ENCODE measurements around the gene CAMK1G.

Gene CAMK1G

DNA sequence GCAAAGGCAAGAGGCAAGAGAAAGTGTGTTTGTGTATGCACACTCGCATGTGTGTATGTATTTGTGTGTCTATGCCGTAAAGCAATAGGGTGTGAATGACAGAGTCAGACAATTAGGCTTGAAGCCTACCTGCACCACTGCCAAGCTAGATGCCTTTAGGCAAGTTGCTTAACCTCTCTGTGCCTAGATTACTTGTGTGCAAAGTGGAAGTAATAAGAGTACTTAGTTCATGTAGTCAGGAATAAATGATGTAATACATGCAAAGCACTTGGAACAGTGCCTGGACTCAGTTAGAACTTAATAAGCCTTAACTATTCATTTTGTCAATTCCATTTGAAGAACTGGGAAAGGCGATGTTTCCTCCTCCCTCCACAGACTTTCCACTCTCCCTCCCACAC, 37.0 kb downstream of the CAMK1G start:
- DNase-seq, result no peak

GRCh38 chr1:209621286-209621685, 37.8 kb downstream of the CAMK1G start:
- DNase-seq, result no peak

GRCh38 chr1:209621741-209622655, 38.5 kb downstream of the CAMK1G start:
- DNase-seq, result no peak

GRCh38 chr1:209622841-209623829, 39.6 kb downstream of the CAMK1G start:
- DNase-seq, result no peak

DNA sequence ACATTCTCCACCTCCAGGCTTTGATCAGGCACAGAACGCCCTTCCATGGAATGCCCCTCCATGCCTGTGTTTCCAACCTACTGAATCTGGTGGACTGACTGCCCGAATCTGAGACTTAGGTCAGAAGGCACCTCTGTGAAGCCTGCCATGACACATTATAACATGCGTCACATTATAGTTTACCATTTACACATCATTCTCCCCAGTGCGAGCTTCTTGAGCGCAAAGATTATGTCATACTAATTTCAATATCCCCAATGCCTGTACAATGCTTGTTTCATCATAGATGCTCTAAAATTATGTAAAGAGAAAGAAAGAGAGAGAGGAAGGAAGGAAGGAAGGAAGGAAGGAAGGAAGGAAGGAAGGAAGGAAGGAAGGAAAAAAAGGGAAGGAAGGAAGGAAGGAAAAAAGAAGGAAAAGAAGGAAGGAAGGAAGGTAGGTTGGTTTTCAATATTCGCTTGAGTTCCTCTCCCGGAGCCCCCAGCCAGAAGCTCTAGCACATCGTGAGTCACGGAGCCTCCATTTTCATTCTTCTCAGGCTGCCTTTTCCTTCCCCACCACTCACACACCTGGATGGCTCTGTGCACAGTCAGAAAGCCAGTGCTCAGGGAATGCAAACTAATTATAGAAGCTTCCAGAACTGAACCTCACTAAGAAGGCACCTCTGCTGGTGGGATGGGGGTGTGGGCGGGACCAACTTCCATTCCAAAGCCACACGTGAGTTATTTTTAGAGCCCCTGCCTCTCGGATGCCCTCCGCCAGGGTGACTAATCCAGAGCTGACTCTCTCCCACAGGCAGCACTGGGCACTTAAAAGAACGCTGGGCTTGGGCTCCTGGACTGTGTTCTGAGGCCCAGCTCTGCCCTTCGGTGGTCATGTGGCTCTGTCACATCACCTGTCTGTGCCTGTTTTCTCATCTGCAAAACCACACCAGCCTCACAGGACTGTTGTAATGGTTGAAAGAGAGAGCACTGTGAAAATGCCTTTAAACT, 41.3 kb downstream of the CAMK1G start:
- DNase-seq, result no peak

- no peak for DNase-seq
Measured at GRCh38 chr1:209625791-209626285, 42.3 kb downstream of the CAMK1G start.

- DNase-seq, result no peak
Measured at GRCh38 chr1:209626346-209627026, 43.0 kb downstream of the CAMK1G start.

GRCh38 chr1:209627027-209627731, 43.7 kb downstream of the CAMK1G start:
- DNase-seq, result no peak

GRCh38 chr1:209627732-209628196, 44.2 kb downstream of the CAMK1G start:
- DNase-seq, result no peak

GRCh38 chr1:209628618-209629299, 45.2 kb downstream of the CAMK1G start:
- DNase-seq, result no peak

- no peak for DNase-seq
Measured at GRCh38 chr1:209629621-209630382, 46.3 kb downstream of the CAMK1G start.

DNA sequence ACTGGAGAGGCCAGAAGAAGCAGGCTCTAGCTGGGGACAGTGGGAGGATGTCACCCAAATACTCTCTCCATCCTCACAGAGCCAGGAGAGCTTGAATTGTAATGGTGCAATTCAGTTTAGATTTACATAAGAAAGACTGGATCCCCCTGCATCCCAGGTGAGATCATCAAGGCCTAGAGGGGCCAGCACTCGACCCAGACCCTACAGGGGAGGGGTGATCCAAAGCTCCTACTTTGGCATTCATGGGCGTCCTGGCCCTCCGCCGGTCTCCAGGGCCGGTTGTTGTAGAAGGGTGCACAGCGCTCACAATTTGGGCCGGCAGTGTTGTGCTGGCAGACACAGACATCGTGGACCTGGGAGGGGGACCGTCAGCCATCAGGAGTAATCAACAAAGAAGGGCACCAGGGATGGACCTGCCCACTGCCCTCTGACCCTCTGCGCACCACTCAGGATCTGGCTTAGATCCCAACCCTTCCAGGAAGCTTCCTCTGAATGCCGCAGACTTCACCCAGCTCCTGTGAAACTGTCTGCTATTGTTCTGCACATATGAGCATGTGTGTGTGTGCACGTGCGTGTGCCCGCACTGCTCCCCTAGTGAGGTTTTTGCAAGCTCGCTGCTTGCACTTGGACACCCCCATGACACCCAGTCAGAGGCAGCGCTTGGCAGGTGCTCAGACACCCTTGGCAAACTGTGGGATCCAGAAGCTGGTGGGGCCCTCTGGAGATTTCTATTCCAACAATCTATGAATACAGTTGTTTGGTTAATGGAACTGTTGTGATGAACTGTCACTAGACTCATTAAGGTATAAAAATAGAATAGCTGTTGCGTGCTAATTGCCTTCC, 47.1 kb downstream of the CAMK1G start:
- DNase-seq, result no peak

DNA sequence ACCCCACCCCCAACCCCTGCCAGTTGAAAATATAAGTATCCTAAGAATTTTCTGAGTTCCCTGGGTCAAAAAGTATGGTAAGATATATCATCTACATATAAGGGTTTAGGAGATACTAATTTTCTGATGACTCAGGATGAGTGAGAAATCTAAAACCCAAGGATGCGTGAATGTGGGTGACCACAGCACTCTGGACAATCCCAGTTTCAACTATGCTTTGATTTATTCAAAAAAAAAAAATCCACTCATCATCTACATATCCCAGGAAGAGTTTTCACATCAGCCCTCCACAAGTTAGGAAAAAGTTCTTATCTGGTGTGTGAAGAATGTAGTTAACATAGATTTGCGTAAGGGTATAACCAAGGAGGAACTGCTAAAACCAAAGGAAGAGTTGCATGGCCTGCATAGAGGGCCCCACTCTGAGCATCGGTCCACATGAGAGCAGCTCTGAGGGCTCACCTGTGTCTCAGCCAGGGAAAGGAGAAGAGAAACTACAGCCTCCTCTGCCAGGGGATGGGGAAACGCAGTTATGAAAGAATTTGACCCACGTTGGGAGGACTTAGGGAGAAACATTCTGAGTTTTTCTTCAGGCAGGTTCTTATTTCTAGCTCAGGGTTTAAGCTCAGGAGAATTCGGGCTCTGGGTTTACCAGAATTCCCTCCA, 50.0 kb downstream of the CAMK1G start:
- DNase-seq, result no peak

DNA sequence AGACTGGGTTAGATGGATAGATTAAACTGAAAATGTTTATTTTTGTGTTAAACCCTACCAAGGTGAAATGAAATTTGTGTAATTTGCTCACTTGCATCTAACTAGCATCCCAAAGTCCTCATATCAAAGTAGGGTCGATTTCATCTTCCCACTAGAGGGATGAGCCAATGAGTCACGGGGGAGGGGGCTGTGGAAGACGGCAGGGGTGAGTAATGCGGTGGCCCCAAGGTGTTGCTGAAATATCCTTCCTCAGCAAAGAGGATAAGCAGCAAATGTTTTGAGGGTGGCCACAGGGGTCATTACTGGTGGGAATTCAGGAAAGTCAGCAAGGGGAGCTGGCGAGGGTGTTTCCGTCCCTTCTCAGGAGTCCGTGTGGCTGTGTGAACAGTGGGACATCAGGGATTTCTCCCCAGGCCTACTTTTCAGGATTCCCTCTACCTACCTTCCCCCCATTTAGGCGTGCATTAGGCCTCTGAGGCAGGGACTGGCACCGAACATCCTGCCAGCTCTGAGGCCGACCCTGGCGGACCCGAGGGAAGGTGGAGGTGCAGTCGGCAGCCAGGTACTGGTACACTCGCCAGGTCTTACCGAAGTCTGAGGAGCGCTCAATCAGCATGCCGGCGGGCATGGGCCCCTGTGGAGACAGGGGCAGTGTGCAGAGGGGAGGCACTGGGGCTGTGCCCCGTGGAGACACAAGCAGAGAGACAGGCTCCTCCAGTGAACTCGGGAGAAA, 50.7 kb downstream of the CAMK1G start:
- no peak for DNase-seq

- no peak for DNase-seq
Measured at GRCh38 chr1:209635850-209636249, 52.3 kb downstream of the CAMK1G start.

GRCh38 chr1:209641832-209642172, 58.3 kb downstream of the CAMK1G start:
- no peak for DNase-seq

DNA sequence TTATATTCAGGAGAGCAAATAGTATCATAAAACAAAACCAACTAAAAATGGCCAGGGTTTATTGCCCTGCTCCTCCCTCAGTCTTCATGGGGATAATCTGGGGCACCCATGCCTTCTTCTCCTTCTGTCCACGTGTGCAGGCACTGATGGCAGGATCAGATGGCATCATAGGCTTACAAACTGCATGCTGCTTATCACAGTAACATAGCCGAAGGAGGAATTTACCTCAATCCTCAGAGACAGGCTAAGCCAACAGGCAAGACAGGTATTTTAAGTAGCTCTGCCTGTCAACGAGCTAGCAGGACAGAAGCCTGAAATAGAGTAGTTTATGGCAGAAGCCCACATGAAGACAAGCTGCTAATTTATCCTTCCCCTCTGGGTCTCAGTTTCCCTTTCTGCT, 59.3 kb downstream of the CAMK1G start:
- no peak for DNase-seq
